IMR-90 (cell line): ENCODE data around the gene GSTA4. TPM values are rescaled to one million over a fixed set of nuclear protein-coding genes. Genes with fewer than 3 reads are reported as not detected.

Experiments used
- ATAC-seq: fragments of 200-7000 bp; cut with Tn5 transposase; 2 replicates; pipeline ENCODE4 v1.9.1; 2020; ENCODE audit warnings: low read depth, mild to moderate bottlenecking, moderate library complexity
- BruUV-seq: library from RNA; stranded (reverse); fragments of 400-500 nt; replicated peaks from 2 replicates; lab custom pipeline; 2021; lab: Mats Ljungman, UMichigan
- CTCF ChIA-PET: fragments of 300-600 bp; formaldehyde crosslinking; extraction: SDS; loops from one replicate; lab custom pipeline; 2021; ENCODE audit warnings: antibody characterized with exemption; lab: Yijun Ruan, JAX
- POLR2A ChIA-PET: fragments of 300-600 bp; sonication (Branson Sonifier 250); formaldehyde crosslinking; loops from one replicate; lab custom pipeline; 2022; ENCODE audit warnings: antibody characterized with exemption; ENCODE audit not compliant: unreplicated experiment; lab: Charles Lee
- DNase-seq: peaks from one replicate; pipeline ENCODE4 v3.0.0; 2013
- H2AFZ ChIP-seq: replicated peaks from 2 replicates; pipeline ENCODE3; 2013; ENCODE audit warnings: low read length, mild to moderate bottlenecking; ENCODE audit not compliant: poor library complexity
- H2AK5ac ChIP-seq: 2 replicates; pipeline ENCODE4 v1.6.1; 2013; ENCODE audit warnings: low read depth, low read length, inconsistent platforms
- H2AK9ac ChIP-seq: replicated peaks from 2 replicates; pipeline ENCODE3; 2013; ENCODE audit warnings: mild to moderate bottlenecking, low read depth, low read length, moderate library complexity; ENCODE audit not compliant: poor library complexity
- H2BK120ac ChIP-seq: 2 replicates; pipeline ENCODE4 v1.6.1; 2013; ENCODE audit warnings: low read depth, low read length, inconsistent platforms
- H2BK15ac ChIP-seq: 3 replicates; pipeline ENCODE4 v1.6.1; 2013; ENCODE audit warnings: low read depth, low read length, inconsistent platforms
- H2BK20ac ChIP-seq: 2 replicates; pipeline ENCODE4 v1.6.1; 2013; ENCODE audit warnings: low read depth, mild to moderate bottlenecking, inconsistent platforms, low read length, moderate library complexity
- H2BK5ac ChIP-seq: 2 replicates; pipeline ENCODE4 v1.6.1; 2013; ENCODE audit warnings: mild to moderate bottlenecking, low read depth, low read length, inconsistent platforms; ENCODE audit not compliant: poor library complexity, severe bottlenecking
- H3K14ac ChIP-seq: replicated peaks from 2 replicates; pipeline ENCODE4 v1.6.1; 2013; ENCODE audit warnings: low read depth, low read length, inconsistent platforms
- H3K18ac ChIP-seq: 2 replicates; pipeline ENCODE4 v1.6.1; 2013; ENCODE audit warnings: low read depth, low read length, control low read depth
- H3K23ac ChIP-seq: 2 replicates; pipeline ENCODE4 v1.6.1; 2013; ENCODE audit warnings: low read depth, low read length, inconsistent platforms
- H3K27ac ChIP-seq: 2 replicates; pipeline ENCODE4 v1.5.1; 2013; ENCODE audit warnings: mild to moderate bottlenecking, control low read depth, low read length; ENCODE audit not compliant: insufficient read depth
- H3K27me3 ChIP-seq: 2 replicates; pipeline ENCODE4 v1.6.1; 2013; ENCODE audit warnings: low read length; ENCODE audit not compliant: control insufficient read depth, insufficient read depth
- H3K36me3 ChIP-seq: 2 replicates; pipeline ENCODE4 v1.6.1; 2013; ENCODE audit warnings: low read length, mixed read lengths; ENCODE audit not compliant: control insufficient read depth, insufficient read depth
- H3K4ac ChIP-seq: 2 replicates; pipeline ENCODE4 v1.6.1; 2013; ENCODE audit warnings: low read depth, low read length, inconsistent platforms
- H3K4me1 ChIP-seq: 2 replicates; pipeline ENCODE4 v1.6.1; 2013; ENCODE audit warnings: low read length, mixed read lengths; ENCODE audit not compliant: control insufficient read depth, insufficient read depth
- H3K4me2 ChIP-seq: 2 replicates; pipeline ENCODE4 v1.6.1; 2013; ENCODE audit warnings: low read depth, mild to moderate bottlenecking, control low read depth, low read length, moderate library complexity
- H3K4me3 ChIP-seq: 2 replicates; pipeline ENCODE4 v1.5.1; 2013; ENCODE audit warnings: low read depth, mild to moderate bottlenecking, control low read depth, low read length, moderate library complexity; ENCODE audit not compliant: insufficient read depth
- H3K56ac ChIP-seq: 2 replicates; pipeline ENCODE4 v1.6.1; 2013; ENCODE audit warnings: low read length, inconsistent platforms; ENCODE audit not compliant: insufficient read depth; ENCODE audit errors: extremely low read depth
- H3K79me1 ChIP-seq, 2 experiments: 2 replicates each; pipeline ENCODE4 v1.6.1; 2013; ENCODE audit warnings: low read length in 2 of 2, inconsistent platforms in 1 of 2, low read depth in 1 of 2
- H3K9ac ChIP-seq: 2 replicates; pipeline ENCODE4 v1.6.1; 2013; ENCODE audit warnings: low read depth, low read length, control low read depth
- H3K9me1 ChIP-seq: 2 replicates; pipeline ENCODE4 v1.6.1; 2013; ENCODE audit warnings: low read length, inconsistent platforms; ENCODE audit not compliant: insufficient read depth
- H3K9me3 ChIP-seq: 2 replicates; pipeline ENCODE4 v1.6.1; 2013; ENCODE audit warnings: low read length; ENCODE audit not compliant: control insufficient read depth, insufficient read depth
- H4K20me1 ChIP-seq: 2 replicates; pipeline ENCODE4 v1.6.1; 2013; ENCODE audit warnings: low read length, inconsistent platforms; ENCODE audit not compliant: insufficient read depth
- H4K5ac ChIP-seq: 2 replicates; pipeline ENCODE4 v1.6.1; 2013; ENCODE audit warnings: mild to moderate bottlenecking, low read depth, low read length, control low read depth
- H4K8ac ChIP-seq, 2 experiments: 2 replicates each; pipeline ENCODE4 v1.6.1; 2013; ENCODE audit warnings: low read depth in 2 of 2, low read length in 2 of 2, control low read depth in 1 of 2, inconsistent platforms in 1 of 2
- H4K91ac ChIP-seq: 2 replicates; pipeline ENCODE4 v1.6.1; 2013; ENCODE audit warnings: low read depth, low read length, inconsistent platforms; ENCODE audit not compliant: insufficient read depth
- BHLHE40 ChIP-seq: fragments of 150-350 bp; IDR thresholded peaks from 2 replicates; pipeline ENCODE4 v1.6.1; 2016; ENCODE audit warnings: mild to moderate bottlenecking, low read depth, low read length
- CEBPB ChIP-seq: IDR thresholded peaks from 2 replicates; pipeline ENCODE4 v1.6.1; 2012; ENCODE audit warnings: low read depth, low read length, improper control_type of control experiment
- CHD1 ChIP-seq: IDR thresholded peaks from 2 replicates; pipeline ENCODE4 v1.6.1; 2012; ENCODE audit warnings: low read depth, low read length, improper control_type of control experiment
- CTCF ChIP-seq: conservative IDR thresholded peaks from 2 replicates; pipeline ENCODE4 v1.5.1; 2012; ENCODE audit warnings: mild to moderate bottlenecking, low read depth, low read length, improper control_type of control experiment
- FOS ChIP-seq: fragments of 150-350 bp; IDR thresholded peaks from 2 replicates; pipeline ENCODE4 v1.6.1; 2016; ENCODE audit warnings: low read depth, low read length
- MAFK ChIP-seq: IDR thresholded peaks from 2 replicates; pipeline ENCODE4 v1.6.1; 2012; ENCODE audit warnings: low read depth, low read length, improper control_type of control experiment
- MAZ ChIP-seq: IDR thresholded peaks from 2 replicates; pipeline ENCODE4 v1.6.1; 2012; ENCODE audit warnings: low read depth, mild to moderate bottlenecking, low read length, improper control_type of control experiment, moderate library complexity, borderline replicate concordance
- NFE2L2 ChIP-seq: fragments of 150-350 bp; IDR thresholded peaks from 2 replicates; pipeline ENCODE4 v1.6.1; 2016; ENCODE audit warnings: low read depth, mild to moderate bottlenecking, low read length
- POLR2A ChIP-seq: IDR thresholded peaks from 2 replicates; pipeline ENCODE4 v1.6.1; 2012; ENCODE audit warnings: mild to moderate bottlenecking, low read depth, low read length
- RAD21 ChIP-seq: IDR thresholded peaks from 2 replicates; pipeline ENCODE4 v1.6.1; 2012; ENCODE audit warnings: low read length, improper control_type of control experiment
- RCOR1 ChIP-seq: IDR thresholded peaks from 2 replicates; pipeline ENCODE4 v1.6.1; 2012; ENCODE audit warnings: mild to moderate bottlenecking, low read length, improper control_type of control experiment; ENCODE audit not compliant: insufficient replicate concordance
- RFX5 ChIP-seq: IDR thresholded peaks from 2 replicates; pipeline ENCODE4 v1.8.0; 2012; ENCODE audit warnings: low read depth, mild to moderate bottlenecking, low read length, moderate library complexity
- SMC3 ChIP-seq: fragments of 150-350 bp; IDR thresholded peaks from 2 replicates; pipeline ENCODE4 v1.6.1; 2016; ENCODE audit warnings: low read depth, mild to moderate bottlenecking, antibody characterized with exemption, low read length, moderate library complexity
- USF2 ChIP-seq: fragments of 150-350 bp; IDR thresholded peaks from 2 replicates; pipeline ENCODE4 v1.6.1; 2017; ENCODE audit warnings: mild to moderate bottlenecking, antibody characterized with exemption, low read length, low read depth
- WGBS, 2 experiments: methylation state at CpG; one replicate each; pipeline versions ENCODE4 v1.1.5 to v1.1.7; 2013; ENCODE audit warnings: missing lambda C conversion rate in 2 of 2; ENCODE audit not compliant: insufficient read length in 1 of 2; ENCODE audit errors: extremely low coverage in 2 of 2; 5-methylcytosine and 5-hydroxymethylcytosine counted together
- dilution Hi-C: fragments of 300-500 bp; cut with HindIII; formaldehyde crosslinking; loops from one replicate; pipeline ENCODE4 v1.14.3; 2018; ENCODE audit warnings: low sequenced_read_pairs; ENCODE audit not compliant: unreplicated experiment
- in situ Hi-C: fragments of 300-500 bp; cut with MboI; formaldehyde crosslinking; loops from 3 replicates; pipeline ENCODE4 v1.14.3; 2019; ENCODE audit warnings: low sequenced_read_pairs, inconsistent platforms, mixed read lengths
- intact Hi-C: fragments of 100-400 bp; cut with micrococcal nuclease; formaldehyde crosslinking; loops from 2 replicates; pipeline ENCODE4 v1.10.0; 2022
- polyA plus RNA-seq, 3 experiments: library from polyadenylated mRNA; depleted of rRNA; stranded (reverse); fragments of >200 nt; gene quantifications; 2 replicates each; pipeline ENCODE4 v1.2.3, GENCODE V29; 2012; ENCODE audit warnings: low replicate concordance in 1 of 3
- total RNA-seq: library from RNA; depleted of rRNA; stranded (reverse); fragments of >200 nt; gene quantifications from 2 replicates; pipeline ENCODE4 v1.2.3, GENCODE V29; 2012

GSTA4 gene
- total and polyA plus RNA-seq, 2 of the 4 experiments (the other 2 are of a cell fraction), result 26.9 to 35.6 TPM

- CTCF ChIA-PET, result interaction anchor here (0.7 kb wide), 1 partner anchor 654 kb away, joined by 4 read pairs; no protein-coding TSS in a partner anchor
Measured at GRCh38 chr6:53010504-53010903, 15.4 kb upstream of the GSTA4 start.

More at GRCh38 chr6:53010504-53010903, 15.4 kb upstream of the GSTA4 start:
- no peak overlapping the region for H3K23ac ChIP-seq
- H3K4ac ChIP-seq, result no peak overlapping the region
- H3K4me1 ChIP-seq, result peaks cover 13% of the 10 kb centered on the region
- no peak overlapping the region for H2BK15ac ChIP-seq
- in situ Hi-C loops (no loop called here), intact Hi-C loops (no loop called here), dilution Hi-C loops (no loop called here)
- no peaks in the 10 kb centered on the region for H3K27me3 ChIP-seq
- H4K91ac ChIP-seq, result no peak overlapping the region
- H3K9ac ChIP-seq, result no peak overlapping the region
- no peak overlapping the region for H3K18ac ChIP-seq
- POLR2A ChIA-PET, result no interaction called here
- no peak overlapping the region for H4K5ac ChIP-seq
- H4K20me1 ChIP-seq, result no peaks in the 10 kb centered on the region
- no peak overlapping the region for H2AK5ac ChIP-seq
- H3K79me1 ChIP-seq, result peaks cover 0 to 3% of the 10 kb centered on the region in 2 experiments; a peak in 1 of 4 replicates
- H2AK9ac ChIP-seq, result no peak overlapping the region
- no peak overlapping the region for H2BK5ac ChIP-seq
- TF ChIP-seq CTCF (no peak), RCOR1 (no peak), POLR2A (no peak), MAZ (no peak), CEBPB (no peak), CHD1 (no peak), NFE2L2 (no peak), MAFK (no peak), FOS (no peak), RFX5 (no peak), USF2 (no peak), SMC3 (no peak), RAD21 (no peak), BHLHE40 (no peak)
- DNase-seq, result no peak
- no peaks in the 10 kb centered on the region for H3K9me3 ChIP-seq
- no peak overlapping the region for H2BK20ac ChIP-seq
- no peak overlapping the region for H3K14ac ChIP-seq
- H3K27ac ChIP-seq, result no peak overlapping the region
- no peak overlapping the region for H2BK120ac ChIP-seq
- H3K9me1 ChIP-seq, result peaks cover 5% of the 10 kb centered on the region
- WGBS, 2 experiments, result 93% methylated on average over 1 of the region's 1 CpG; no CpG with 5 or more reads in 1 of the 2 experiments
- H4K8ac ChIP-seq, result no peak overlapping the region
- H3K4me3 ChIP-seq, result no peak overlapping the region
- no peak overlapping the region for H3K56ac ChIP-seq
- ATAC-seq, result no peak
- no peak overlapping the region for H3K4me2 ChIP-seq
- no peak overlapping the region for H2AFZ ChIP-seq
- BruUV-seq, result no TSS peak
- H3K36me3 ChIP-seq, result peaks cover 29% of the 10 kb centered on the region
